ENCODE measurements around the gene RAB3A.
"Not testable (repeated sequence)": the region's sequence is repeated elsewhere in the genome, so short reads cannot be mapped to it uniquely, and the experiment has no call there.

Gene RAB3A

GRCh38 chr19:18223860-18224524 is 20.1 kb upstream of the RAB3A start:
- DNase-seq: peak; percentile 51

GRCh38 chr19:18221815-18222725 is 18.2 kb upstream of the RAB3A start:
- no peak for DNase-seq

GRCh38 chr19:18220632-18221275 is 16.9 kb upstream of the RAB3A start:
- DNase-seq: no peak

GRCh38 chr19:18219911-18220631 is 16.2 kb upstream of the RAB3A start:
- no peak for DNase-seq

GRCh38 chr19:18218600-18218999 is 14.8 kb upstream of the RAB3A start:
- DNase-seq: no peak

- DNase-seq: no peak
Observed at GRCh38 chr19:18218159-18218558, 14.3 kb upstream of the RAB3A start.

- no peak for DNase-seq
Observed at GRCh38 chr19:18216789-18217188, 12.9 kb upstream of the RAB3A start.

GRCh38 chr19:18214779-18215433 is 11.1 kb upstream of the RAB3A start:
- DNase-seq: no peak

GRCh38 chr19:18211683-18212082 is 7.8 kb upstream of the RAB3A start:
- DNase-seq: no peak

- not testable (repeated sequence) for DNase-seq
Observed at GRCh38 chr19:18209912-18210311, 6.1 kb upstream of the RAB3A start.

GRCh38 chr19:18208098-18208951 is 4.5 kb upstream of the RAB3A start:
- DNase-seq: peak; percentile 10

GRCh38 chr19:18206018-18206417 is 2.2 kb upstream of the RAB3A start:
- DNase-seq: no peak

GRCh38 chr19:18205200-18205892 is 1.5 kb upstream of the RAB3A start:
- peak; percentile 50 for DNase-seq

- DNase-seq: peak; percentile 76
Observed at GRCh38 chr19:18204394-18205199, 755 bp upstream of the RAB3A start.

- no peak for DNase-seq
Observed at GRCh38 chr19:18203408-18203862, 407 bp downstream of the RAB3A start.

- no peak for DNase-seq
Observed at GRCh38 chr19:18202778-18203407, 949 bp downstream of the RAB3A start.

- no peak for DNase-seq
Observed at GRCh38 chr19:18202397-18202777, 1.5 kb downstream of the RAB3A start.

GRCh38 chr19:18198374-18198773 is 5.5 kb downstream of the RAB3A start:
- no peak for DNase-seq

- no peak for DNase-seq
Observed at GRCh38 chr19:18197941-18198340, 5.9 kb downstream of the RAB3A start.

All from DMS153 (cell line).